GM19372 (cell line): ENCODE measurements around the gene MAP3K7.

ENCODE experiments used
- ATAC-seq: cut with Tn5 transposase; IDR thresholded peaks from one replicate; pipeline ENCODE4 v1.9.1; 2021; ENCODE audit warnings: mild to moderate bottlenecking, low read depth, moderate library complexity; ENCODE audit not compliant: unreplicated experiment

MAP3K7 gene

DNA sequence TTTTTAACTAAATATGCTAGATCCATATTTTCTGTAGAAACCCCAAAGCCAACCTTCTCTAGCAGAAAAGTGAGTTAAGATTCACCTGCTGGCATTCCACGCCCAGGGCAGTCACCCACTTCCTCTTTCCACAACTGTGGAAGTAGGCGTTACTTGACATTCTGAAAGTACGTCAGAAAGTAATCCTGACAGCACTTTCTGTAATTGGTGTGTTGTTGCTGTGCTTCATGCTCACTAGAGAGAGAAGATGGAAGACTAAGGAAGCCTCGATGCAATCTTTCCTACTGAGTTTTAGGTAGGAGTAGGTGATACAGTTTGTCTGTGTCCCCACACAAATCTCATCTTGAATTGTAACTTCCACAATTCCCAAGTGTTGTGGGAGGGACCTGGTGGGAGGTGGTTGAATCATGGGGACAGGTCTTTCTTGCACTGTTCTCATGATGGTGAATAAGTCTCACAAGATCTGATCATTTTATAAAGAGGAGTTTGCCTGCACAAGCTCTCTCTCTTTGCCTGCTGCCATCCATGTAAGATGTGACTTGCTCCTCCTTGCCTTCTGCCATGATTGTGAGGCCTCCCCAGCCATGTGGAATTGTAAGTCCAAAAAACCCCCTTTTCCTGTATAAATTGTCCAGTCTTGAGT is 101.1 kb downstream of the MAP3K7 start:
- ATAC-seq = no peak

DNA sequence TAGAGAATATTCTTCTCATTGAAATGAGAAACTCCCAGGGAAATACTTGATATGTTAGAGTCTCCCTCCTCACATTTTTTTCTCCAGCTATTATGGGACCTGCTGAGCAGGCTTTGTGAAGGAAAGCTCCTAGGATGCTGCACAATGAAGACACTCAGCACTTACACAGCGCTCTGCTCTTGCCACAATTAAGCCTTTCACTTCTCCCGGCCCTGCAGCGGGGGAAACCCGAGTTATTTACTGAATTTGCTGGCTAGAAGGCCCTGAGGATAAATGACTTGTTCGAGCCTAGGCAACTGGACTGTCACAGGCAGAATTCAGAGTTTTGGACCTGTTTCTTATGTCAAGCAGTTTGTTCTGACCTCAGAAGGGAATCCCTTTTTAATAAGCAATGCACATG is 102.0 kb downstream of the MAP3K7 start:
- no peak for ATAC-seq

DNA sequence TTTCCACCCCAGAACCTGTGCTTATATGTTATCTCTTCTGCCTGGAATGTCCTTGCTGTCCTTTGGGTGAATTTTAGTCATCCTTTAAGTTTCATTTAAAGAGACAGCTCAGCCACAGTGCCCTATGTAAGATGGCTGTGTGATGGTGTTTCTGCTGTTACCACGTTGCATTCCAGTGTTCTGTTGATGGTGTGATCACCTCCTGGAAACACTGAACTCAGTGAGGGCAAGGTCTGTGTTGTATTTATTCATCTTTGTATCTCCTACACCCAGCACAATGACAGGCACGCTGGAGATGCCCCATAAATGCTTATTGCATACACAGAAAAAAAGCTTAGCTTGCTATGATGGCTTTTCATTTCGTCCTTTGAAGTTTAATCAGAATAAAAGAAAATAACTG is 102.5 kb downstream of the MAP3K7 start:
- ATAC-seq = no peak

DNA sequence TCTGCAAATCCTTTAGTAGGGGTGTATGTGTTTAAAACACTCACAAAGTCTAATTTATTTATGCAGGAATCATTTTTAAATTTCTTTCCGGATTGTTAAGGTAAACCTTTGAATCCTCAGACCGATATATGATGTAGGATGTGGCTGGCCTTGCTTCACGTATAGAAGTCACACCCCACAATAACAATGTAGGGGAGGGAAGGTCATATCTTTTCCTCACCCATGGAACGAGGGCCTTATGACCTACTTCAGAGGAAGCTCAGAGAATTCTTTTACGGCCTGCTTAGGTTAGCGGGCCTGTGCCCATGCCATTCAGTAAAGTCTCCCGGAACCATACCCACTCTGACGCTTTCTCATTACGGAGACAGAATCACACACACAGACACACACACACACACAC is 102.9 kb downstream of the MAP3K7 start:
- no peak for ATAC-seq

DNA sequence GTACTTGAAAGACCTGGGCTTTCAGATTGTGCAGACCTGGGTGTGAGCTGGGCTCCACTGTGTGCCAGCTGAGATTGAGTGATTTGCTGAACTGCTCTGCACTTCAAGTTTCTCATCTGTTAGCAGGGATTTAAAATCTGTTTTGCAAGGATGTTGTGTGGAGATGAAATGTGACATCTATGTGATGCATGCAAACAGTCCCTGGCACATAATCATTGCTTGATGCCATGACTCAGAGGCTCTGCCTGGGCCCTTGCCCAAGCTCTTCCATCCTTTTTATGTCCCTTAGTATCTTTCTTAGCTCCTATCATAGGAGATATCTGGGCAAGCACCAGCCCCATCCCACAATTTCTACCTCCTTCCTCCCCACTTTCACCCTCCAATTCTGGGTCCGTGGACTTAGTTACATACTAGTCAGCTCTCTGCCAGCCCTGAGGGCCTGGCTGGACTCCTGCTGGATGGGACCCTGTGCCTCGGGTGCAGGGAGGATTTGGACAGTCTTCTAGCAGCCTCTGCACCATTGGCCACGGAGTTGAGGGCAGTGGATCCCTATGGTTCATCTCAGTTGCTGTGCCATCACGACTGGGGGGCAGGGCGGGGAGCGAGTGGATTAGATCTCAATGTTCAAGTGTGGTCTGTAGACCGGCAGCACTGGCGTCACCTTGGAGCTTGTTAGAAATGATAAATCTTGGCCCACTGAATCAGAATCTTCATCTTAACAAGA is 103.6 kb downstream of the MAP3K7 start:
- no peak for ATAC-seq

DNA sequence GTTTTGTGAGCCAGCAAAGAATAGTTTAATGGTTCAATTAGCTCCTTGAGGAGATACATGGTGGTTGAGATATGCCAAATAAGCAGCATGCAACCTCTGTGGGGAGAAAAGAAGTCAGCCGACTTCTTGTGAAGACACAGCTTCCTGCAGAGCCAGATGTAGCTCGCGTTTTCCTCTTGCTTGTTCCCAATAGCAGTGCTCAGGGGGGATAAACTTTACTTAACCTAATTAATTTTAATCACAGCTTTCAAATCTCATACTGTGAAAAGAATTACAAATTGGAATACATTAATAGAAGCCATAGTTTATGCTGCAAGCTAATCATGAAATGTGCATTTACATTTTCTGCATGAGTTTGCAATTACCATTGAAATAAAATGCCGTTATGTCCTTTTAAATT is 106.2 kb downstream of the MAP3K7 start:
- ATAC-seq = no peak

DNA sequence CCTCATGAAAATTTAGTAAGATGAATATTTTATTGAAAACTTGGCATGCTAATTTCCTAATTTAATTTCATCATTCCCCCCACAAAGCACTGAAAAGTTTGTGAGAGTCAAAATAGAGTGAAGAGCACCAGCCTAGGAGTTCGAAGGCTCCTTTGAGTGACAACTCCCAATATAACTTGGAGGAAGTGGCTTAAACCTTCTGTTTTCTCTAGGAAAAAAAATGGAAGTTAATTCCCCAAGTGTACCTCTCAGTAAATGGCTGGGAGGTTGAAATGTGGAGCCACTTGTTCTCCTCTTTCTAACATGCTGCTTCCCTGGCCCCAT is 107.3 kb downstream of the MAP3K7 start:
- no peak for ATAC-seq

DNA sequence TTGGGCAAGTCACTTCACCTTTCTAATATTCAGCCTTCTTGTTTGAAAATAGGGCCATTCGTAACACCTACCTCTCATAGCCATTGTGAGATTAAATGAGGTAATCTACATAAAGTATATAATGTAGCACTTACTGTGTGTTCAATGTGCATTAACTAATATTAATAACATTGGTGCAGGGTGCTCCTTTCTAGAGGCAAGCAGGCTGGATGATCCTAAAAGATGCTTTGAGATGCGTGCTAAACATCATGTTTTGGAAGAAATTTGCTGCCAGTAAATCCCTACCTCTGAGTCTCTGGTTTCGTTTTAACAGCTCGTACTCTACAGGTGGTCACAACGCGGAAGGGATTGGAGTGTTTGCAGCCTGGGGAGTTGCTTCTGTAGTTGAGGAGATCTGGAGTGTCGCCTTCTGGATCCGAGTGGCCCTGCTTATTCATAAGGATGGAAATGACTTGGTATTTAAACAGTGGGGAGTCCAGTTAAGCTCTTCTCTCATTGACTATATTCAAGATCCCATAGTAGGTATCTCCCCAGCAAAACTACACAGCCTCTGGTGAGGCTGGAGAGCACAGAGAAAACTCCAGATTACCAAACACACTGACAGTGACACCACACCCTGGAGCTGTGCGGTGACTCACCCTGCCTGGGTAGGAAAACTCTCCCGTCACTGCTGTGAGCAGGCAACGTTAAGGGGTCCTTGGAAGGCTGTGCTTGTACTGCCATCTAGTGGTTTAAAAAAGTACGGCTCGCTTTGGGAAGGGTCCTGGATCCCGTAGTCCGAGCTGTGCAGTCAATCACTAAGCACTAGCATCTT is 107.9 kb downstream of the MAP3K7 start:
- peak; percentile 78 for ATAC-seq

DNA sequence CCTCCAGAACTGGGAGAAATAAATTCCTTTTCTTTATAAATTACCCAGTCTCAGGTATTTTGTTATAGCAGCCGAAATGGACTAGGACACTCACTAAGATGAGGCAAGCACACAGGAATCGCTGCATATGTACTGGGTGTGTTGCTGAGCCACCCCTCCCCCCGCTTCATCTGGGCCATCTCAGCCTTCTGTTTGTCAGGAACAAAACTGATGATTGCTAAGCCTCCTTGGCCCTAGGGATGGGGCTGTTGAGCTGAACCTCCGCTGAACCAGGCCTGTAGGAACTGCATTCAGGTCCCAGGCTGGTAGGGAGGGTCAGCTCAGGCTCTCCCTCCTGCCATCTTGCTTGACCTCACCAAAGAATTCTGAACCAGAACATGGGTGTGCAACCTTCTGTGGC is 108.6 kb downstream of the MAP3K7 start:
- ATAC-seq = no peak

DNA sequence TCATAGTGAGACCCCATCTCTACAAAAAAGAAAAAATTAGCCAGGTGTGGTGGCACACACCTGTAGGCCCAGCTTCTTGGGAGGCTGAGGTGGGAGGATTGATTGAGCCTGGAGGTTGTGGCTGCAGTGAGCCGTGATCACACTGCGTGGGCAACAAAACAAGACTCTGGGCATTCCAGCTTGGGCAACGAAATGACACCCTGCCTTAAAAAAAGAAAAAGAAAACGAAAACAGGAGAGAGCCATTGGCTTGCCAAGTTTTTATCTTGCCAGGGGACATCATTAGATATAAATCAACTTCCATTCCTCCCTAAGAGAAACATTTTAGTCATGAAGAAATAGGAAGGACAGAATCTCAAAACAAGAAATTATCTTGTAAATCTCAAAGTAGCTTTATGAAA is 109.5 kb downstream of the MAP3K7 start:
- ATAC-seq = no peak

DNA sequence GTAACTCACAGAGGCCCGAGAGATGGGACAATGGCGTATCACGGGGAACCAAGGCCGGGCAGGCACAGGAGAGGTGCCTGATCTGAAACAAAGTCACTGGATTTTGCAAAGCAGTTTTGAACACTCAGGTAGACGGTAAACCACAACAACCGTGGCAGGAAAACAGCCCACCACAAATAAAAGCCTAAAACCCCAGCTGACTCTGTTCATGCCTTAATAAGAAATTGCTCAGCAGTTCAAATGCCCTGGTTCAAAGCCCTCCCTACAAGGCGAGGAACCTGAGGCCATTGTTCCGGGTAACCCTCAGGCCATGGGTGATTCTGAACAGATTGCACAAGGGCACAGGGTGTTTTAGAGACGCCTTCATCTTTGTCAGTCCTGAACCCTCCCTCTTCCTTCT is 114.2 kb downstream of the MAP3K7 start:
- ATAC-seq = no peak

DNA sequence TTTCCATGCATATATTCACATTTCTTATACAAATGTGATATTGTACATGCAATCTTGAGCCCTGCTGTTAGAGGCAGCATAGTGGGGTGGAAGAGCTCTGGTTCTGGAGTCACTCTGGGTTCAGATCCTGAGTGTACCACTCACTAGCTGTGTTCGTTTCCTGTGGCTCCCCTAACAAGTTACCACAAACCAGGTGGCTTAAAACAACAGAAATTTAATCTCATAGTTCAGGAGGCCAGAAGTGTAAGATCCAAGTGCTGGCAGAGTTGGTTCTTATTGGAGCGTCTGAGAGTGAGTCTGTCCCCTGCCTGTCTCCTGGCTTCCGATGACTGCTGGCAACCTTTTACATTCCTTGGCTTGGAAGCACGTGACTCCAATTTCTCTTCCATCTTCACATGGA is 115.6 kb downstream of the MAP3K7 start:
- no peak for ATAC-seq

DNA sequence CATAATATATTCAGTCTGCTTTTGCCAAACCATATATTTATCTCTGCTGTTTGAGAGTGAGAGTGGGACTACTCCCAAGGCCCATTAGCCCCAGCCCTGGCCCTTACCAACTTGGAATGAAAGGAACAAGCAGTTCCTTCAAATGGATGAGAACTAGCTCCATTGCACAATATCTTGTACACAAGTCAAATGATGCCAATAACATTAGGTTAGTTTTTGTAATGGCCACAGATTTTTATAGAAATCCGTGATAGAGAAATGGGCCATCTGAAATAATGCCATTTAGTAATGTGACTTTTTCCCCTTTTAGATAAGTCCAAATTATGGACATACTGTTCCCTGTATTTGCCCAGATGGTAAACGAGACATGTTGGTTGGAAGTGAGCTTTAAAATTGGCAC is 117.0 kb downstream of the MAP3K7 start:
- no peak for ATAC-seq

DNA sequence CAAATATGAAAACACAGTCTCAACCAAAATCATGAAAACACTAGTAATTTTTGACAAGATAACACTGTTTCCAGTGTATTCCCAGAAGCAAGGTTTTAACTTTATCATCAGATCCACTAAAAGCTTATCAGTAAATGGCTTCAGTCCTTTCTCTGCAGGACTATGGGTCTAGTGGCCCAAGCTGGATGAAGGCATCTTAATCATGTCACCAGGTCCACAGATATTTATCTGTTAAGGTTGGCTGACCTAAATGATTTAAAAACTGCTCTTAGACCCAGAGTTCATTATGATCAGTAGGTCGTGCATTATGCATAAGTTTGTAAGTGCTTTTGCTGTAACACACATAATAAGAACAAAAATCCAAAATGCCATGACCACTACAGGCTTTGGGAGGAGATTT is 118.0 kb downstream of the MAP3K7 start:
- ATAC-seq = no peak

DNA sequence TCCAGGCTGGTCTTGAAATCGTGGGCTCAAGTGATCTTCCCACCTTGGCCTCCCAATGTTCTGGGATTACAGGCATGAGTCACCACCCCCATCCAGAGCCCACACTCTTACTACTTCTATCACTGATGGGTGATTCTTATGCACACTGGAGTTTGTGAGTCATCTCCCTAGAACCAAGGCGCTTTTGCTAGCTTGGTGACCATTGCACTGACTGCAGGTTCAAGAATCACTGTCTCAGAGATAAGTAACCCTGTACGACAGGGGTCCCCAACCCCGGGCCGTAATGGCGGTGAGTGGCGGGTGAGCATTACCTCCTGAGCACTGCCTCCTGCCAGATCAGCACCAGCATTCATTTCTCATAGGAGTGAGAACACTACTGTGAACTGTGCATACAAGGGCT is 118.8 kb downstream of the MAP3K7 start:
- no peak for ATAC-seq

DNA sequence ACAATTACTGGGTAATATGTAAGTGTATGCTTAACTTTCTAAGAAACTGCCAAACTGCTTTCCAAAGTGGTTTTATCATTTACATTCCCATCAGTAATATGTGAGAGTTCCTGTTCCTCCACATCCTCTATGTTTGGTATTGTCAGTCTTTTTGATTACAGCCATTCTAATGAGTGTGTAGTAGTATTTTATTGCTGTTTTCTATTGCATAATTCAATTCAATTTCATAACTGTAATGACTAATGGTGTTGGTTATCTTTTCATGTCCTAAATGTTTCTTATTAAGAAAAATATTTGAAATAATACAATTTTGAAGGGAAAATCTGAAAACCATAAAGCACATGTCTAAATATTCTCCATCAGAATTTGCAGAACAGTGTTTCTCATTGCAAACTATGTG is 119.3 kb downstream of the MAP3K7 start:
- ATAC-seq = no peak

DNA sequence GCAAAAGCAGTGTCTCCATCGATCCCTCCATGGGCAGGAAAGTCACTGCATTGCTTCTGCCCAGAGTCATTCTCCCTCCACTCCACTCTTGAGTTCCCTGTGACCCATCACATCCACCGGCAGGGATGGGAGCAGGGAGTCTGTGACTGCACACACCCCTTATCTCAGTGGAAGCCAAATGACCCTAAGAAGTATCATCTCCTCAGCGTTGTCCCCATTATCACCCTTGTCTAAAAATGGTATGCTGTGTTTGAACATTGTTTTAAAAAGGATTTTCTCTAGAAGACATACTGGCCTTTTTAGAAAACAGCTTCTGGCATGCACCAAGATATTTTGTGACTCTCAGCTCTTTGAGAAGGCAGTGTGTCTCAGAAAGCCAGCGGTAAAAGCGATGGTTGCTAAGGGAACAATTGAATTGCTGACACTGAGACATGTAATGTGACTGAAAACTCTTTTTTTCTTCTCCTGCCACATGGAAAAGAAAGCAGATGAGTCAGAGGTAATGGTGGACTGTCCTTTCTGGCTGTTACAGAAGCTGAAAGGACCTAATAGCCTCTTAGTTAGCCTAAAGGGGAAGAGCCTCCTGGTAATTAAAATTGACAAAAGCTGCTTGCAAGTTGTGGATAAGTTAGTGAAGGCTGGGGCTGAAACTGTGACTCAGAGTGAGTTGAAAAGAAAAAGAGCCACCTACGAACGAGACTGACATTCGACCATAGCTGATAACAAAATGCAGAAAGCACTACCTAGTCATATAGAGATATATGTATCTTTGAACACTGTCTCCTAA is 120.5 kb downstream of the MAP3K7 start:
- no peak for ATAC-seq

DNA sequence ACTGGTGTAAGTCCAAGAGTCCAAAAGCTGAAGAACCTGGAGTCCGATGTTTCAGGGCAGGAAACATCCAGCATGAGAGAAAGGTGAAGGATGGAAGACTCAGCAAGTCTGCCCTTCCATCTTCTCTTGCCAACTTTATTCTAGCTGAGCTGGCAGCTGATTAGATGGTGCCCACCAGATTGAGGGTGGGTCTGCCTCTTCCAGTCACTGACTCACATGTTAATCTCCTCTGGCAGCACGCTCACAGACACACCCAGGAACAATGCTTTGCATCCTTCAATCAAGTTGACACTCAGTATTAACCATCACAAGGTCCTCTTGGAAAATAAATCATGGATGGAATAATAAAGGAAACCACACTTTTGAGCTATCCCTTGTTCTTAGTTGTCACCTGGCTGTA is 121.2 kb downstream of the MAP3K7 start:
- ATAC-seq = no peak

DNA sequence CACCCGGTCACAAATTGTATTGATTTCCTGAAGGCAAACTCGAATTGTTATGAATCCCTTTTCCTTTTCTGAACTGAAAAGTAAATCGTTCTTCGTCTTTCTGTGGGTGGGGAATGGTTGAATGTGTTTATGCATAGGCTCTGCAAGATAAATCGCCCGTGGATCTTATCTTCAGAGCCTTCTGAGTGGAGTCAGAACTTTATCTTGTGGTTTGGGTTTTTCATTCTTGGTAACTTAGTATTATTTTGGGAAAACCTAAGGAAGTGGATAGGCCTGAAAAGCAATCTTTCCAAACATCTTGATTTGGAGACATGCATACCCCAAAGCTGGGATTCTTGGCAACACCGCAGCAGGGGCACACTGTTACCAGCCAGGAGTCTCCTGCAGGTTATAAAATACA is 122.4 kb downstream of the MAP3K7 start:
- no peak for ATAC-seq

DNA sequence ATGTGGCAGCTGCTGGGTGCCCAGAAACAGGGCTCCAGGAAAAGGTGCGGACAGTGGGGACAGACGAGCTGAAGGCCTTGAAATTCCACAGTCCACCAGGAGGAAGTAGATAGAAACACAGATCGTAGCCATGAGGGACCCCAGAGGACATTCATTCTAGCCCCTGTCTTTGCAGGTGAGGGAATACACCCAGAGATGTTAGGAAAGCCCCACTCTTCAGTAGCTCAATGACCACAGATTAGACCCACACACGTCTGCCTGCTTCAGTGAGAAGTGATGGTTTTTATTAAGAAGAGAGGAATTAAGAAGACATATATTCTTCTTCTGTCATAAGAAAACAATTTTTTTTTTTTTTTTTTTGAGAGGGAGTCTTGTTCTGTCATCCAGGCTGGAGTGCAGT is 123.0 kb downstream of the MAP3K7 start:
- ATAC-seq = no peak
